Measurements from ENCODE around the gene ANAPC2.

DNA sequence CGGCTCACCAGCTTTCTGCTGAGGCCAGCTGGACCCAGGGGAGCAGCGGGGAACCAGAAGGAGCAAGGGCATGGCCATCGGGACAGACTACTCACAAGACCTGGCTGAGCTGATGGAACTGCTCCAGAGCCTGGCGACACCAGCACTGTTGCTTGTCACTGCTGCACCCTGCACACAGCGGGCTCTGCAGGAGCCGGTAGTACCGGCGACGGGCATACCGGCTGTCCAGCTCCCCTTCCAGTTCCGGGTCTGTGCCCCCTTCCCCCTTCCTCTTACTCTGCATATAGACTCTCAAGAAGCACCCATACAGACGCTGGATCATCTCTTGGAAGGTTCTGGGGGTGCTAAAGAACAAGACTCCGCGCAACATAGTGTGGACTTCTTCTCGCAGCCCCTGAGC lies 974 bp downstream of the ANAPC2 start:
- no peak for TF ChIP-seq CTCF (IDR thresholded peaks at IDR 0.05)
- no peak for TF ChIP-seq ZFX (IDR thresholded peaks at IDR 0.05; ENCODE audit: borderline replicate concordance)

All from 22Rv1 (cell line).